Measurements from ENCODE around the gene HPN.

GRCh38 chr19:35073516-35073915 is 32.0 kb downstream of the HPN start:
- TF ChIP-seq, protein P1, sequence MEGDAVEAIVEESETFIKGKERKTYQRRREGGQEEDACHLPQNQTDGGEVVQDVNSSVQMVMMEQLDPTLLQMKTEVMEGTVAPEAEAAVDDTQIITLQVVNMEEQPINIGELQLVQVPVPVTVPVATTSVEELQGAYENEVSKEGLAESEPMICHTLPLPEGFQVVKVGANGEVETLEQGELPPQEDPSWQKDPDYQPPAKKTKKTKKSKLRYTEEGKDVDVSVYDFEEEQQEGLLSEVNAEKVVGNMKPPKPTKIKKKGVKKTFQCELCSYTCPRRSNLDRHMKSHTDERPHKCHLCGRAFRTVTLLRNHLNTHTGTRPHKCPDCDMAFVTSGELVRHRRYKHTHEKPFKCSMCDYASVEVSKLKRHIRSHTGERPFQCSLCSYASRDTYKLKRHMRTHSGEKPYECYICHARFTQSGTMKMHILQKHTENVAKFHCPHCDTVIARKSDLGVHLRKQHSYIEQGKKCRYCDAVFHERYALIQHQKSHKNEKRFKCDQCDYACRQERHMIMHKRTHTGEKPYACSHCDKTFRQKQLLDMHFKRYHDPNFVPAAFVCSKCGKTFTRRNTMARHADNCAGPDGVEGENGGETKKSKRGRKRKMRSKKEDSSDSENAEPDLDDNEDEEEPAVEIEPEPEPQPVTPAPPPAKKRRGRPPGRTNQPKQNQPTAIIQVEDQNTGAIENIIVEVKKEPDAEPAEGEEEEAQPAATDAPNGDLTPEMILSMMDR (conservative IDR thresholded peaks at IDR 0.05; ENCODE audit: low read depth in 2 of 2), result no peak
- TF ChIP-seq CREB1 (CRISPR knock-in tag; IDR thresholded peaks at IDR 0.05; ENCODE audit: low read depth), result no peak

Measured in GM23338 (cell line).